HepG2 (cell line): ENCODE data around the gene ING5. TPM values are rescaled to one million over a fixed set of nuclear protein-coding genes. Genes with fewer than 3 reads are reported as not detected.

Source experiments
- AHR ChIP-seq: IDR thresholded peaks from 2 replicates; pipeline ENCODE4 v1.6.1; 2018; ENCODE audit warnings: missing genetic modification reagents, missing compliant biosample characterization
- ATAD3A ChIP-seq: sonication (generic); formaldehyde crosslinking; IDR thresholded peaks from 2 replicates; pipeline ENCODE4 v1.4.0; 2020; ENCODE audit warnings: missing genetic modification reagents
- CCDC6 ChIP-seq: sonication (generic); formaldehyde crosslinking; IDR thresholded peaks from 2 replicates; pipeline ENCODE4 v1.8.1; 2022; ENCODE audit warnings: mild to moderate bottlenecking, missing genetic modification reagents, moderate library complexity
- CENPX ChIP-seq: sonication (generic); formaldehyde crosslinking; IDR thresholded peaks from 2 replicates; pipeline ENCODE4 v1.9.0; 2021; ENCODE audit warnings: mild to moderate bottlenecking, missing genetic modification reagents, moderate library complexity
- GATAD2A ChIP-seq: IDR thresholded peaks from 2 replicates; pipeline ENCODE4 v1.6.1; 2016
- ISX ChIP-seq: sonication (generic); formaldehyde crosslinking; conservative IDR thresholded peaks from 2 replicates; pipeline ENCODE4 v1.5.0; 2020; ENCODE audit warnings: missing genetic modification reagents
- KLF16 ChIP-seq, 2 experiments: sonication (generic) in 1 of 2; formaldehyde crosslinking in 1 of 2; IDR thresholded peaks; 2 replicates each; pipeline versions ENCODE4 v1.6.1 to v1.8.0; 2016 to 2023; ENCODE audit warnings: missing genetic modification reagents in 2 of 2, missing compliant biosample characterization in 1 of 2
- MAFF ChIP-seq: IDR thresholded peaks from 2 replicates; pipeline ENCODE4 v1.6.1; 2011; ENCODE audit warnings: low read depth, low read length, improper control_type of control experiment
- MBD4 ChIP-seq: IDR thresholded peaks from 2 replicates; pipeline ENCODE4 v1.6.1; 2012; ENCODE audit warnings: low read length, inconsistent platforms, borderline replicate concordance
- PCBP2 ChIP-seq: fragments of 200-400 bp; formaldehyde crosslinking; optimal IDR thresholded peaks from 2 replicates; pipeline ENCODE3; 2018; ENCODE audit warnings: low read length, low read depth; ENCODE audit not compliant: poor library complexity, severe bottlenecking
- POLR2AphosphoS5 ChIP-seq: IDR thresholded peaks from 2 replicates; pipeline ENCODE4 v1.6.1; 2012; ENCODE audit warnings: low read depth, low read length
- RFXANK ChIP-seq: IDR thresholded peaks from 2 replicates; pipeline ENCODE4 v1.6.1; 2016
- RFXAP ChIP-seq: sonication (generic); formaldehyde crosslinking; IDR thresholded peaks from 2 replicates; pipeline ENCODE4 v1.4.0; 2020; ENCODE audit warnings: missing genetic modification reagents, borderline replicate concordance
- SNAI1 ChIP-seq: sonication (generic); formaldehyde crosslinking; IDR thresholded peaks from 2 replicates; pipeline ENCODE4 v1.5.0; 2020; ENCODE audit warnings: mild to moderate bottlenecking, missing genetic modification reagents, borderline replicate concordance
- SUZ12 ChIP-seq: fragments of 150-350 bp; IDR thresholded peaks from 2 replicates; pipeline ENCODE4 v1.6.1; 2014; ENCODE audit warnings: low read depth, low read length
- YEATS2 ChIP-seq: sonication (generic); formaldehyde crosslinking; IDR thresholded peaks from 2 replicates; pipeline ENCODE4 v1.4.0; 2020; ENCODE audit warnings: missing genetic modification reagents, borderline replicate concordance
- ZBTB8A ChIP-seq: sonication (generic); formaldehyde crosslinking; IDR thresholded peaks from 2 replicates; pipeline ENCODE4 v1.4.0; 2020; ENCODE audit warnings: mild to moderate bottlenecking, low read depth, missing genetic modification reagents, borderline replicate concordance
- ZNF256 ChIP-seq: sonication (generic); formaldehyde crosslinking; conservative IDR thresholded peaks from 2 replicates; pipeline ENCODE4 v1.4.0; 2020; ENCODE audit warnings: missing genetic modification reagents
- ZNF296 ChIP-seq: sonication (generic); formaldehyde crosslinking; conservative IDR thresholded peaks from 2 replicates; pipeline ENCODE4 v1.5.0; 2020; ENCODE audit warnings: mild to moderate bottlenecking, missing genetic modification reagents
- ZNF556 ChIP-seq: sonication (generic); formaldehyde crosslinking; IDR thresholded peaks from 2 replicates; pipeline ENCODE4 v1.4.0; 2020; ENCODE audit warnings: mild to moderate bottlenecking, missing genetic modification reagents, borderline replicate concordance
- ZNF772 ChIP-seq: sonication (generic); formaldehyde crosslinking; IDR thresholded peaks from 2 replicates; pipeline ENCODE4 v1.5.0; 2020; ENCODE audit warnings: mild to moderate bottlenecking, missing genetic modification reagents
- ZNF773 ChIP-seq: sonication (generic); formaldehyde crosslinking; IDR thresholded peaks from 2 replicates; pipeline ENCODE4 v1.4.0; 2020; ENCODE audit warnings: missing genetic modification reagents, borderline replicate concordance
- ZNF781 ChIP-seq: sonication (generic); formaldehyde crosslinking; IDR thresholded peaks from 2 replicates; pipeline ENCODE4 v1.5.1; 2020; ENCODE audit warnings: borderline replicate concordance, mild to moderate bottlenecking, missing genetic modification reagents; ENCODE audit errors: not compliant biosample characterization
- ZNF839 ChIP-seq: sonication (generic); formaldehyde crosslinking; IDR thresholded peaks from 2 replicates; pipeline ENCODE4 v1.4.0; 2020; ENCODE audit warnings: missing genetic modification reagents, mild to moderate bottlenecking, borderline replicate concordance
- polyA plus RNA-seq, 8 experiments: library from polyadenylated mRNA; depleted of rRNA in 3 of 8; stranded (reverse) in 7 of 8; unstranded in 1 of 8; fragments of >200 nt; fragmentation: Illumina TruSeq in 4 of 8; extraction: Trizol in 4 of 8; gene quantifications; 2 replicates each; pipeline versions ENCODE4 v1.2.1 to v1.2.3, GENCODE V29; 2011 to 2016; ENCODE audit warnings: low read depth in 4 of 8, missing spikeins in 1 of 8, mixed read lengths in 1 of 8; ENCODE audit not compliant: insufficient read depth in 1 of 8
- total RNA-seq, 5 experiments: library from RNA; depleted of rRNA; stranded (reverse); fragments of >200 nt; fragmentation: Illumina TruSeq; extraction: Trizol; gene quantifications; 2 replicates each; pipeline ENCODE4 v1.2.3, GENCODE V29; 2016; ENCODE audit warnings: low read depth in 1 of 5
- TF ChIP-seq, protein P1 (sequence below): sonication (generic); formaldehyde crosslinking; conservative IDR thresholded peaks from 2 replicates; pipeline ENCODE4 v1.8.0; 2022; ENCODE audit warnings: low read depth, missing genetic modification reagents
- TF ChIP-seq, protein P2 (sequence below): sonication (generic); formaldehyde crosslinking; IDR thresholded peaks from 2 replicates; pipeline ENCODE4 v1.5.0; 2020; ENCODE audit warnings: missing genetic modification reagents

The ING5 gene
- total and polyA plus RNA-seq, 2 of the 13 experiments (the other 11 are each of a cell fraction or from before 2014, with no cell fraction given) = 61.9 to 71.9 TPM

GRCh38 chr2:241653210-241653750 is 48.6 kb upstream of the ING5 start (continued):
- no peak for TF ChIP-seq ZNF773 (CRISPR knock-in tag)
- no peak for TF ChIP-seq PCBP2
- 0 out of 2 replicates have a peak, but pooled peaks have one; percentile 50 for TF ChIP-seq RFXAP (CRISPR knock-in tag)
- no peak for TF ChIP-seq ATAD3A (CRISPR knock-in tag)
- TF ChIP-seq RFXANK = no peak
- TF ChIP-seq, protein P1, sequence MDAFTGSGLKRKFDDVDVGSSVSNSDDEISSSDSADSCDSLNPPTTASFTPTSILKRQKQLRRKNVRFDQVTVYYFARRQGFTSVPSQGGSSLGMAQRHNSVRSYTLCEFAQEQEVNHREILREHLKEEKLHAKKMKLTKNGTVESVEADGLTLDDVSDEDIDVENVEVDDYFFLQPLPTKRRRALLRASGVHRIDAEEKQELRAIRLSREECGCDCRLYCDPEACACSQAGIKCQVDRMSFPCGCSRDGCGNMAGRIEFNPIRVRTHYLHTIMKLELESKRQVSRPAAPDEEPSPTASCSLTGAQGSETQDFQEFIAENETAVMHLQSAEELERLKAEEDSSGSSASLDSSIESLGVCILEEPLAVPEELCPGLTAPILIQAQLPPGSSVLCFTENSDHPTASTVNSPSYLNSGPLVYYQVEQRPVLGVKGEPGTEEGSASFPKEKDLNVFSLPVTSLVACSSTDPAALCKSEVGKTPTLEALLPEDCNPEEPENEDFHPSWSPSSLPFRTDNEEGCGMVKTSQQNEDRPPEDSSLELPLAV (CRISPR knock-in tag) = no peak
- peak in 1 of 2 experiments; percentile 53; a peak in 1 of 4 replicates for TF ChIP-seq KLF16 (CRISPR knock-in tag; IDR thresholded peaks at IDR 0.05)
- peak; percentile 64 for TF ChIP-seq AHR
- TF ChIP-seq YEATS2 (CRISPR knock-in tag) = peak; percentile 66; the same call in 1 of the 2 replicates
- no peak for TF ChIP-seq MAFF
- TF ChIP-seq CCDC6 (CRISPR knock-in tag) = no peak
- TF ChIP-seq ZBTB8A = no peak
- TF ChIP-seq ZNF772 (CRISPR knock-in tag) = no peak
- peak; percentile 95 for TF ChIP-seq GATAD2A (CRISPR knock-in tag)
- no peak for TF ChIP-seq ZNF296 (CRISPR knock-in tag)
- TF ChIP-seq SNAI1 = no peak
- no peak; the same call in 1 of the 2 replicates for TF ChIP-seq ZNF839
- TF ChIP-seq ISX = no peak
- TF ChIP-seq POLR2AphosphoS5 = no peak
- no peak for TF ChIP-seq CENPX (CRISPR knock-in tag)
- TF ChIP-seq, protein P2, sequence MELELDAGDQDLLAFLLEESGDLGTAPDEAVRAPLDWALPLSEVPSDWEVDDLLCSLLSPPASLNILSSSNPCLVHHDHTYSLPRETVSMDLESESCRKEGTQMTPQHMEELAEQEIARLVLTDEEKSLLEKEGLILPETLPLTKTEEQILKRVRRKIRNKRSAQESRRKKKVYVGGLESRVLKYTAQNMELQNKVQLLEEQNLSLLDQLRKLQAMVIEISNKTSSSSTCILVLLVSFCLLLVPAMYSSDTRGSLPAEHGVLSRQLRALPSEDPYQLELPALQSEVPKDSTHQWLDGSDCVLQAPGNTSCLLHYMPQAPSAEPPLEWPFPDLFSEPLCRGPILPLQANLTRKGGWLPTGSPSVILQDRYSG (CRISPR knock-in tag) = no peak
- no peak for TF ChIP-seq MBD4
- TF ChIP-seq ZNF556 (CRISPR knock-in tag) = peak; percentile 88
- no peak for TF ChIP-seq ZNF256 (CRISPR knock-in tag)
- no peak for TF ChIP-seq SUZ12
- peak; percentile 59 for TF ChIP-seq ZNF781
